ENCODE results near the gene PCDHGA9. TPM values are rescaled to one million over a fixed set of nuclear protein-coding genes. Genes with fewer than 3 reads are reported as not detected.

Gene PCDHGA9
- total and polyA plus RNA-seq, 10 of the 15 experiments (the other 5 are each of a cell fraction or from before 2014, with no cell fraction given), result 0.08 to 0.63 (median 0.29) TPM; not detected in 2

GRCh38 chr5:141399555-141400258, 2.9 kb upstream of the PCDHGA9 start:
- BruUV-seq (replicated peaks), result no TSS peak
- no peak for DNase-seq (ENCODE audit: low read depth, low spot score)
- POLR2A ChIA-PET, result no interaction called here
- no peak for ATAC-seq
- FAIRE-seq, result no peak
- intact Hi-C loops (cut with micrococcal nuclease; ENCODE audit: unreplicated experiment) (no loop called here), in situ Hi-C loops (cut with MboI) (no loop called here)
- Histone ChIP-seq H2AFZ (ENCODE audit: control insufficient read depth, low read depth, low read length) (no peak overlapping the region), H3K4me3 (no peak overlapping the region), H3K4me1 (ENCODE audit: control insufficient read depth, insufficient read depth, low read length) (no peaks in the 10 kb centered on the region), H3K4me2 (ENCODE audit: control insufficient read depth, insufficient read depth) (no peak overlapping the region), H3K9ac (ENCODE audit: control insufficient read depth, insufficient read depth, low read length) (no peak overlapping the region), H3K36me3 (ENCODE audit: control insufficient read depth in 2 of 2, insufficient read depth in 2 of 2, low read length in 1 of 2) (no peaks in the 10 kb centered on the region), H3K9me3 (replicated peaks; ENCODE audit: control insufficient read depth, insufficient read depth, low read length) (peaks cover 18% of the 10 kb centered on the region; the same call in 2 of the 3 replicates), H4K20me1 (ENCODE audit: control insufficient read depth, insufficient read depth) (no peaks in the 10 kb centered on the region), H3K27ac (ENCODE audit: control insufficient read depth, insufficient read depth) (no peak overlapping the region), H3K79me2 (ENCODE audit: control insufficient read depth, insufficient read depth, low read length) (no peaks in the 10 kb centered on the region), H3K27me3 (replicated peaks in 1 of 2; ENCODE audit: control insufficient read depth in 2 of 2, insufficient read depth in 2 of 2, low read length in 1 of 2) (no peaks in the 10 kb centered on the region)
- SMC1A ChIA-PET (ENCODE audit: uncharacterized antibody, unreplicated experiment), result no interaction called here
- TF ChIP-seq POU2F2 (IDR thresholded peaks at IDR 0.05; ENCODE audit: borderline replicate concordance, low read depth, low read length) (no peak), FOXK2 (IDR thresholded peaks at IDR 0.05) (no peak), SPI1 (IDR thresholded peaks at IDR 0.05; ENCODE audit: borderline replicate concordance, insufficient read depth, low read depth, low read length) (no peak), IKZF2 (IDR thresholded peaks at IDR 0.05) (no peak), PKNOX1 (IDR thresholded peaks at IDR 0.05) (no peak), MXI1 (IDR thresholded peaks at IDR 0.05; ENCODE audit: low read depth, low read length) (no peak), WRNIP1 (IDR thresholded peaks at IDR 0.05; ENCODE audit: borderline replicate concordance, low read depth, low read length) (no peak), E2F4 (IDR thresholded peaks at IDR 0.05; ENCODE audit: low read depth, low read length) (no peak), ZNF24 (IDR thresholded peaks at IDR 0.05) (no peak), SP1 (IDR thresholded peaks at IDR 0.05; ENCODE audit: low read depth, low read length) (no peak), RBBP5 (conservative IDR thresholded peaks at IDR 0.05) (no peak), KAT2A (conservative IDR thresholded peaks at IDR 0.05; ENCODE audit: control insufficient read depth, low read depth, low read length) (no peak), NFYA (IDR thresholded peaks at IDR 0.05; ENCODE audit: borderline replicate concordance, low read depth, low read length) (no peak), BACH1 (IDR thresholded peaks at IDR 0.05; ENCODE audit: borderline replicate concordance) (no peak), ZZZ3 (IDR thresholded peaks at IDR 0.05; ENCODE audit: control insufficient read depth, insufficient read length, low read depth) (no peak)
- 88% methylated on average over 47 of the region's 61 CpGs for WGBS (ENCODE audit: insufficient coverage, insufficient replicate concordance, low lambda C conversion rate, missing lambda C conversion rate)
- CTCF ChIA-PET, result interaction anchor here (1.0 kb wide), 2 partner anchors 12 to 29 kb away, joined by 4 read pairs; partner anchors contain the start of genes PCDHGB3 and PCDHGB4
- RAD21 ChIA-PET (ENCODE audit: unreplicated experiment), result no interaction called here

Data from GM12878 (cell line).